Gastroesophageal sphincter (tissue), 4 donors: ENCODE results near the gene AFDN. TPM values are rescaled to one million over a fixed set of nuclear protein-coding genes. Genes with fewer than 3 reads are reported as not detected.

Experiments
- ATAC-seq: fragments of 150-250 bp; one replicate; pipeline ENCODE4 v1.9.1; 2016; ENCODE audit warnings: mild to moderate bottlenecking, moderate library complexity
- H3K27ac ChIP-seq, 4 donors: fragments of 200-600 bp; sonication (generic) in 3 of 4; 1 replicate in 3 of 4; 2 replicates in 1 of 4; pipeline ENCODE4 v1.5.1; 2016 to 2019
- H3K27me3 ChIP-seq: fragments of 200-600 bp; sonication (generic); one replicate; pipeline ENCODE4 v1.5.1; 2019
- H3K36me3 ChIP-seq, 2 donors: fragments of 200-600 bp; sonication (generic); one replicate each; pipeline ENCODE4 v1.5.1; 2019; ENCODE audit warnings: control low read depth in 1 of 2
- H3K4me1 ChIP-seq, 3 donors: fragments of 200-600 bp; sonication (generic); 1 replicate in 2 of 3; 2 replicates in 1 of 3; pipeline ENCODE4 v1.5.1; 2016 to 2019; ENCODE audit warnings: control low read depth in 2 of 3
- H3K4me3 ChIP-seq, 2 donors: fragments of 200-600 bp; sonication (generic); one replicate each; pipeline ENCODE4 v1.5.1; 2019; ENCODE audit warnings: mild to moderate bottlenecking in 1 of 2, moderate library complexity in 1 of 2
- H3K9me3 ChIP-seq, 3 donors: fragments of 200-600 bp; sonication (generic); one replicate each; pipeline ENCODE4 v1.5.1; 2017 to 2019; ENCODE audit warnings: control low read depth in 2 of 3
- CTCF ChIP-seq, 4 experiments: fragments of 200-600 bp in 2 of 4; fragments of 450-650 bp in 2 of 4; sonication (generic) in 1 of 4; IDR thresholded peaks; one replicate each; pipeline ENCODE4 v1.5.1; 2017 to 2019; ENCODE audit warnings: antibody characterized with exemption in 4 of 4, mild to moderate bottlenecking in 2 of 4, moderate library complexity in 2 of 4
- EP300 ChIP-seq: sonication (generic); formaldehyde crosslinking; IDR thresholded peaks from one replicate; pipeline ENCODE4 v1.6.1; 2017; ENCODE audit warnings: antibody characterized with exemption, mild to moderate bottlenecking
- POLR2A ChIP-seq, 2 donors: fragments of 450-650 bp; IDR thresholded peaks; one replicate each; pipeline ENCODE4 v1.6.1; 2017; ENCODE audit warnings: antibody characterized with exemption in 2 of 2, mild to moderate bottlenecking in 2 of 2, moderate library complexity in 1 of 2
- POLR2AphosphoS5 ChIP-seq: sonication (generic); formaldehyde crosslinking; IDR thresholded peaks from one replicate; pipeline ENCODE4 v1.6.1; 2017; ENCODE audit warnings: antibody characterized with exemption
- WGBS, 2 donors: methylation state at CpG; one replicate each; pipeline ENCODE4 v1.1.5; 2018; ENCODE audit warnings: low coverage in 1 of 2; 5-methylcytosine and 5-hydroxymethylcytosine counted together
- total RNA-seq, 4 donors: library from RNA; depleted of rRNA; stranded (reverse); fragments of >200 nt; gene quantifications; one replicate each; pipeline ENCODE4 v1.1.0, GENCODE V29; 2016

AFDN gene
- total RNA-seq, 4 donors from 2014 or later = 60.7 to 98.4 (median 79.7) TPM

- 92 to 100% methylated on average over 2 to 4 of the region's 4 CpGs for WGBS, 2 donors
- Histone ChIP-seq H3K36me3 (peaks cover 15 to 64% of the 10 kb centered on the region in 2 donors), H3K4me3 (no peak overlapping the region), H3K27me3 (no peaks in the 10 kb centered on the region), H3K27ac (no peak overlapping the region), H3K9me3 (no peaks in the 10 kb centered on the region), H3K4me1 (no peaks in the 10 kb centered on the region)
- no peak for ATAC-seq
- TF ChIP-seq POLR2AphosphoS5 = no peak
- no peak for TF ChIP-seq POLR2A (IDR thresholded peaks at IDR 0.05)
- TF ChIP-seq CTCF (IDR thresholded peaks at IDR 0.05) = no peak
- no peak for TF ChIP-seq EP300
Observed at GRCh38 chr6:167944130-167944529, 117.4 kb downstream of the AFDN start.

GRCh38 chr6:167946007-167946406 lies 119.3 kb downstream of the AFDN start:
- Histone ChIP-seq H3K4me1 (no peaks in the 10 kb centered on the region), H3K27me3 (no peaks in the 10 kb centered on the region), H3K4me3 (no peak overlapping the region), H3K36me3 (peaks cover 16 to 82% of the 10 kb centered on the region in 2 donors), H3K9me3 (no peaks in the 10 kb centered on the region), H3K27ac (no peak overlapping the region)
- WGBS, 2 donors = 84 to 86% methylated on average over 11 of the region's 11 CpGs
- TF ChIP-seq POLR2AphosphoS5 (no peak), EP300 (no peak), POLR2A (IDR thresholded peaks at IDR 0.05) (no peak), CTCF (IDR thresholded peaks at IDR 0.05) (no peak)
- no peak for ATAC-seq

GRCh38 chr6:167946604-167947003 lies 119.9 kb downstream of the AFDN start:
- no peak for TF ChIP-seq POLR2A (IDR thresholded peaks at IDR 0.05)
- TF ChIP-seq POLR2AphosphoS5 = no peak
- TF ChIP-seq CTCF (IDR thresholded peaks at IDR 0.05) = no peak
- TF ChIP-seq EP300 = no peak
- Histone ChIP-seq H3K9me3 (no peaks in the 10 kb centered on the region), H3K4me3 (no peak overlapping the region), H3K27me3 (no peaks in the 10 kb centered on the region), H3K4me1 (no peaks in the 10 kb centered on the region), H3K36me3 (peaks cover 19 to 88% of the 10 kb centered on the region in 2 donors), H3K27ac (no peak overlapping the region)
- 58 to 83% methylated on average over 5 of the region's 5 CpGs for WGBS, 2 donors
- no peak for ATAC-seq

GRCh38 chr6:167947716-167948115 lies 121.0 kb downstream of the AFDN start:
- Histone ChIP-seq H3K27ac (no peak overlapping the region), H3K9me3 (no peaks in the 10 kb centered on the region), H3K4me1 (no peaks in the 10 kb centered on the region), H3K27me3 (no peaks in the 10 kb centered on the region), H3K36me3 (peaks cover 19 to 99% of the 10 kb centered on the region in 2 donors), H3K4me3 (no peak overlapping the region)
- ATAC-seq = no peak
- WGBS, 2 donors = 100% methylated on average over 1 of the region's 1 CpG
- TF ChIP-seq EP300 (no peak), POLR2A (IDR thresholded peaks at IDR 0.05) (no peak), CTCF (IDR thresholded peaks at IDR 0.05) (no peak), POLR2AphosphoS5 (no peak)

GRCh38 chr6:167948716-167949115 lies 122.0 kb downstream of the AFDN start:
- peaks cover 19 to 96% of the 10 kb centered on the region in 2 donors for H3K36me3 ChIP-seq

More at GRCh38 chr6:167948716-167949115, 122.0 kb downstream of the AFDN start:
- no peak for TF ChIP-seq POLR2A (IDR thresholded peaks at IDR 0.05)
- TF ChIP-seq EP300 = no peak
- TF ChIP-seq POLR2AphosphoS5 = no peak
- no peak for TF ChIP-seq CTCF (IDR thresholded peaks at IDR 0.05)
- Histone ChIP-seq H3K9me3 (no peaks in the 10 kb centered on the region), H3K4me3 (no peak overlapping the region), H3K4me1 (no peaks in the 10 kb centered on the region), H3K27me3 (no peaks in the 10 kb centered on the region), H3K27ac (no peak overlapping the region)
- no peak for ATAC-seq
- 67 to 75% methylated on average over 3 to 4 of the region's 4 CpGs for WGBS, 2 donors
